NCI-H82 (cell line): ENCODE results near the gene FAAP100.

Experiments used
- DNase-seq: peaks from one replicate; lab custom pipeline; 2025; lab: John Stamatoyannopoulos, UW

The FAAP100 gene

GRCh38 chr17:81524039-81524864 is 27.9 kb downstream of the FAAP100 start:
- DNase-seq = no peak

GRCh38 chr17:81523402-81524038 is 28.6 kb downstream of the FAAP100 start:
- DNase-seq = no peak

- peak; percentile 77 for DNase-seq
These were observed 29.4 kb downstream of the FAAP100 start for GRCh38 chr17:81522491-81523401.

GRCh38 chr17:81520021-81520901 is 31.9 kb downstream of the FAAP100 start:
- peak; percentile 31 for DNase-seq

GRCh38 chr17:81519284-81520020 is 32.7 kb downstream of the FAAP100 start:
- DNase-seq = no peak

- DNase-seq = no peak
These were observed 33.3 kb downstream of the FAAP100 start for GRCh38 chr17:81518785-81519283.

DNA sequence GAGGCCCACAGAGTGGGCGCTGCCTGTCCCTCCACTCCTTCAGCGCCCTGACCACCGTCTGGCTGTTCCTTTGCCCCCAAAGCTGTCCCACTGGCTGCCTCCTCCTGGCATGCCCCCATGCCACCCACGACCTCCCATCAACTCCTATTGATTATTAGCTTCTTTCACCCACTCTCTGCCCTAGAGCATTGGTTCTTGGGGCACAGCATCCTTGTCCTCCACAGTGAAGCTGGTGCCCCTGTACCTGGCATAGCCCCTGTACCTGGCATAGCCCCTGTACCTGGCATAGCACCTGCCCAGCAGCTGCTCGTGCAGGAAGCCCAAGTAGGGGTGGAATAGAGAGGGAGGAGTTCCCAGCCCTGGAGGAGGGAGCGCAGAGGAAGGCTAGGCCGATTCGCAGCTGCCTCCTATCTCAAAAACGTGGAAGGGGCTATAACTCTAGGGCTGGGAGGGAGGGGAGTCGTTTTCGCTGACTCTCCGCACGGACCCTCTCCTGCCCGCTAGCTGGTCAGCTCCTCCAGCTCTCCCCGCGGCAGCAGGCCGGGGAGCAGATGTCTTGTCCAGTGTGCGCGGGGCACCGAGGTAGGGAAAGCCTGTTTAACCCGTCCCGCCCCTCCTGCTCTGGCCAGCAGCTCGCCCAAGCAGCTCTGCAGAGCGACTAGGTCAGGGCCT is 33.9 kb downstream of the FAAP100 start:
- DNase-seq = no peak

- peak; percentile 39 for DNase-seq
These were observed 34.6 kb downstream of the FAAP100 start for GRCh38 chr17:81517339-81518112.

- no peak for DNase-seq
These were observed 35.2 kb downstream of the FAAP100 start for GRCh38 chr17:81517009-81517338.

DNA sequence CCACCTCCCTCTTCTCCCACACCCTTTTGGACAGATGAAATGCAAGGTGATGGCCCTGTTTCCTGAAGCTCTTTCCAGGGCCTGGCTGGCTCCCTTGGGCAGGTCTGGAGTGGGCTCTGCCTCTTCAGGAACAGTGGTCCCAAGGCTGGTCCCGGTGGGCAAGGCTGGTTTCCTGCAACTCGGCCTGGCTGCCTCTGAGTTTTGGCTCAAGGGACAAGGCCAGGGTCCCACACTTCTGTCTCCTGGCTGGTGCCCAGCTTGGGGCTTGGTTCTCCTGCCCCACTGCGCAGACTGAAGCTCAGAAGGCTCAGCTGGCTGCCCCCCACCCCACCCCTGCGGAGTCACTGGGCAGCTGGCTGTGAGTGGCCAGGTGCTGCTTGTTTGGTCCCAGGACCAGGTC is 35.7 kb downstream of the FAAP100 start:
- no peak for DNase-seq

DNA sequence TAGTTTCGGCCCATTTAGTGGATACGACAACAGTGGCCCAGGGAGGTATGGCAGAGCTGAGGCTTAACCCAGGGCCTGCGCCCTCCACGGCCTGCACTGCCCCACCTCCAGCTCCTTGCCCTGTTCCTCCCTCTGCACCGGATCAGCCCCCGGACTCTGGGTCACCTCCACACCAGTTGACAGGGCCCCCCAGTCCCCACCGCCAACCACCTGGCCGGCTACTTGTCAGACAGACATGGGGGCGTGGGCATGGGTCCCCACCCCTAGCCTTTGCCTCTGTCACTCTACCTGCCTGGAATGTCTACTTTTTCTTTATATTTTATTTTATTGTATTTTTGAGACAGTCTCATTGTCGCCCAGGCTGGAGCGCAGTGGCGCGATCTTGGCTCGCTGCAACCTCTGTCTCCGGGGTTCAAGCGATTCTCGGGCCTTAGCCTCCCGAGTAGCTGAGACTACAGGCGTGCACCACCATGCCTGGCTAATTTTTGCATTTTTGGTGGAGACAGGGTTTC is 36.6 kb downstream of the FAAP100 start:
- no peak for DNase-seq

- peak; percentile 79 for DNase-seq
These were observed 37.2 kb downstream of the FAAP100 start for GRCh38 chr17:81514739-81515529.

- DNase-seq = no peak
These were observed 37.7 kb downstream of the FAAP100 start for GRCh38 chr17:81514489-81514738.

DNA sequence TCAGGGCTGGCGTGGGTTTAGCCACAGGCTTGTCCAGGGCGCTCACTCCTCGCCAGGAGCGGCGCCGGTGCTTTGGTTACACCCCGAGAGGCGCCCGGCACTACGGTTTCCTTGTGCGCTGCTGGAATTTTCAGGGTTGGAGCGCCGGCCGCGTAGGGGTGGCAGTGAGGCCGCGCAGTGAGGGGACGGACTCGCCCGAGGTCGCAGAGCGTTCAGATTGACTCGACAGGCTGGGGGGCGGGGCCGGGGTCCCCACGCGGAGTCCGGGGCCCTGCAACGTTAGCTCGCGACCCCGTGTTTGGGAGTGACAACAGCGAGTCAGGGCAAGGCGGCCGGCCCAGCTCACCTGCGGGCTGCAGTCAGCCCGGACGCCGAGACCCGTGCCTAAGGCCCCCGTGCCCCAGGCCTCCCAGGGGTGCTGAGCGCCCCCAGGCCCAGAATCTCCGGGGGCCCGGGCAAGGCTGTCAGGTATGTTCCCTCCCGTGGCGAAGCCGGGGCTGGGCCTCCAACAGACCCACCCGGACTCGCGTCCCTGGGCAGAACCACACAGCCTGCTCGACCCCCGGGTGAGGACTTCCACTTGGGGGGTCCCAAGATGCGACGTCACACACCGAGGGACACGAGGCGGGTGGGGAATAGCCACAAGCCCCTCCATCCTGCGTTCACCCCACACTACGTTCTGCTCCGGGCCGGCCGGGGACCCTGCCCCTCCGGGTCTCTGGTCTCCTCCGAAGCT is 38.2 kb downstream of the FAAP100 start:
- peak; percentile 78 for DNase-seq

DNA sequence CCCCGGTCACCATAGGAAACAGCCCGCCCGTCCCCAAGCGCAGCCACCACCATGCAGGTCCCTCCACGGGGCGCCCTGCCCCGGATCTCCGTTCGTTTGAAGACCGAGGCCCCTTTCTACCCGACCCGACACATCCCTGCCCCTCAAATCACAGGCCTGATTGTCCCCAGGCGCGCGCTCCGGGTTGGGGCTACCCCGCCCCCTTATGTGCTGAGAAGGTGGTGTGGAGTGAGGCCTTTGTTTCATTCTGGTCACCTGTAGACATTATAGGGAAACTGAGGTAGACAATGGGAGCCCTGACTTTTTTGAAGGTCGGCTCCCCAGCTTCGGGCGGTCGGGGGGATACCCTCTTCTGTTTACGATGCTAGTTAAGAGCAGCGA is 38.8 kb downstream of the FAAP100 start:
- DNase-seq = peak; percentile 75

GRCh38 chr17:81512562-81513371 is 39.4 kb downstream of the FAAP100 start, which contains the start of gene ACTG1:
ACTG1 (minus strand) TSS chr17:81512799; CDS start chr17:81512354, 445 bp downstream.
- DNase-seq = peak; percentile 95
